Activated T-helper 2 cell treated with anti-CD3 and anti-CD28 coated beads, Interferon-gamma antibody, Interleukin-2, Interleukin-4, amounts not matched to agents 10 μg/mL and 5 μg/mL and 100 μg/mL, durations not matched to agents 14 hours and 24 hours and 36 hours (primary cell): Measurements from ENCODE around the gene NPIPB8. TPM values are rescaled to one million over a fixed set of nuclear protein-coding genes. Genes with fewer than 3 reads are reported as not detected.
"Not testable (repeated sequence)": the region's sequence is repeated elsewhere in the genome, so short reads cannot be mapped to it uniquely, and the experiment has no call there.

Experiments used
- DNase-seq: peaks from one replicate; pipeline ENCODE4 v3.0.0; 2021; ENCODE audit warnings: low spot score
- H3K27ac Mint-ChIP-seq: one replicate; pipeline ENCODE4 v1.8.0; 2021; ENCODE audit warnings: mixed read lengths
- H3K27me3 Mint-ChIP-seq: one replicate; pipeline ENCODE4 v1.8.0; 2021; ENCODE audit warnings: low read depth, mixed read lengths
- H3K36me3 Mint-ChIP-seq: one replicate; pipeline ENCODE4 v1.8.0; 2021; ENCODE audit warnings: low read depth, mixed read lengths
- H3K4me1 Mint-ChIP-seq: one replicate; pipeline ENCODE4 v1.8.0; 2021; ENCODE audit warnings: low read depth, mixed read lengths
- H3K4me3 Mint-ChIP-seq: one replicate; pipeline ENCODE4 v1.8.0; 2021; ENCODE audit warnings: low read depth, mild to moderate bottlenecking, moderate library complexity, mixed read lengths
- H3K9me3 Mint-ChIP-seq: one replicate; pipeline ENCODE4 v1.8.0; 2021; ENCODE audit warnings: mixed read lengths
- intact Hi-C: fragments of 100-400 bp; cut with micrococcal nuclease; formaldehyde crosslinking; loops from one replicate; pipeline ENCODE4 v1.15.1; 2023
- total RNA-seq: library from RNA; stranded (reverse); gene quantifications from 2 replicates; pipeline ENCODE4 v1.2.3, GENCODE V29; 2022

The NPIPB8 gene
- total RNA-seq, 1 donor from 2014 or later, result 1.5 TPM

- H3K4me3 Mint-ChIP-seq, intact Hi-C loops, DNase-seq, H3K27me3 Mint-ChIP-seq, H3K4me1 Mint-ChIP-seq, H3K9me3 Mint-ChIP-seq, H3K27ac Mint-ChIP-seq, H3K36me3 Mint-ChIP-seq: not testable (repeated sequence)
These were observed 55.5 kb downstream of the NPIPB8 start for GRCh38 chr16:28693257-28693950.

- H3K27ac Mint-ChIP-seq, H3K9me3 Mint-ChIP-seq, H3K27me3 Mint-ChIP-seq, intact Hi-C loops, DNase-seq, H3K4me3 Mint-ChIP-seq, H3K36me3 Mint-ChIP-seq, H3K4me1 Mint-ChIP-seq: not testable (repeated sequence)
These were observed 61.9 kb downstream of the NPIPB8 start for GRCh38 chr16:28699792-28700191.

- DNase-seq, H3K36me3 Mint-ChIP-seq, H3K27ac Mint-ChIP-seq, H3K4me1 Mint-ChIP-seq, H3K9me3 Mint-ChIP-seq, H3K27me3 Mint-ChIP-seq, H3K4me3 Mint-ChIP-seq, intact Hi-C loops: not testable (repeated sequence)
These were observed 62.5 kb downstream of the NPIPB8 start for GRCh38 chr16:28700349-28700748.

GRCh38 chr16:28701384-28701783 lies 63.5 kb downstream of the NPIPB8 start:
- H3K4me1 Mint-ChIP-seq, H3K27me3 Mint-ChIP-seq, DNase-seq, H3K4me3 Mint-ChIP-seq, H3K9me3 Mint-ChIP-seq, intact Hi-C loops, H3K36me3 Mint-ChIP-seq, H3K27ac Mint-ChIP-seq: not testable (repeated sequence)

GRCh38 chr16:28704246-28704645 lies 66.4 kb downstream of the NPIPB8 start:
- H3K4me3 Mint-ChIP-seq, intact Hi-C loops, H3K36me3 Mint-ChIP-seq, H3K4me1 Mint-ChIP-seq, H3K9me3 Mint-ChIP-seq, DNase-seq, H3K27ac Mint-ChIP-seq, H3K27me3 Mint-ChIP-seq: not testable (repeated sequence)

Other genes starting within 250 kb of the NPIPB8 start
- gene EIF3CL, start 234.2 kb upstream of the NPIPB8 start, total RNA-seq, result 169 and 197 TPM in 2 replicates
- gene NPIPB7, start 165.7 kb upstream of the NPIPB8 start, total RNA-seq, result not detected in 2 replicates
- gene CLN3, start 146.0 kb upstream of the NPIPB8 start, total RNA-seq, result 26.5 and 30.1 TPM in 2 replicates
- gene APOBR, start 143.4 kb upstream of the NPIPB8 start, total RNA-seq, result 7.7 and 7.8 TPM in 2 replicates
- gene IL27, start 131.2 kb upstream of the NPIPB8 start, total RNA-seq, result not detected in 2 replicates
- gene NUPR1, start 99.1 kb upstream of the NPIPB8 start, total RNA-seq, result not detected in 2 replicates
- 33.0 and 38.0 TPM in 2 replicates for gene SGF29, start 84.1 kb upstream of the NPIPB8 start, total RNA-seq
- 0.32 and 0.39 TPM in 2 replicates for gene SULT1A2, start 41.0 kb upstream of the NPIPB8 start, total RNA-seq
- gene SULT1A1, start 28.0 kb upstream of the NPIPB8 start, total RNA-seq, result 9.8 and 9.9 TPM in 2 replicates
- gene EIF3C, start 73.4 kb downstream of the NPIPB8 start, total RNA-seq, result 1,010 and 1,059 TPM in 2 replicates
- gene NPIPB9, start 113.7 kb downstream of the NPIPB8 start, total RNA-seq, result 3.1 and 4.0 TPM in 2 replicates
- 304 and 307 TPM in 2 replicates for gene ATXN2L, start 184.9 kb downstream of the NPIPB8 start, total RNA-seq
- 202 and 217 TPM in 2 replicates for gene TUFM, start 208.3 kb downstream of the NPIPB8 start, total RNA-seq
- 46.0 and 57.5 TPM in 2 replicates for gene SH2B1, start 225.8 kb downstream of the NPIPB8 start, total RNA-seq
- 1.8 and 3.1 TPM in 2 replicates for gene ATP2A1, start 240.4 kb downstream of the NPIPB8 start, total RNA-seq